ENCODE data around the gene HPD.
"Not testable (repeated sequence)": the region's sequence is repeated elsewhere in the genome, so short reads cannot be mapped to it uniquely, and the experiment has no call there.

HPD gene

DNA sequence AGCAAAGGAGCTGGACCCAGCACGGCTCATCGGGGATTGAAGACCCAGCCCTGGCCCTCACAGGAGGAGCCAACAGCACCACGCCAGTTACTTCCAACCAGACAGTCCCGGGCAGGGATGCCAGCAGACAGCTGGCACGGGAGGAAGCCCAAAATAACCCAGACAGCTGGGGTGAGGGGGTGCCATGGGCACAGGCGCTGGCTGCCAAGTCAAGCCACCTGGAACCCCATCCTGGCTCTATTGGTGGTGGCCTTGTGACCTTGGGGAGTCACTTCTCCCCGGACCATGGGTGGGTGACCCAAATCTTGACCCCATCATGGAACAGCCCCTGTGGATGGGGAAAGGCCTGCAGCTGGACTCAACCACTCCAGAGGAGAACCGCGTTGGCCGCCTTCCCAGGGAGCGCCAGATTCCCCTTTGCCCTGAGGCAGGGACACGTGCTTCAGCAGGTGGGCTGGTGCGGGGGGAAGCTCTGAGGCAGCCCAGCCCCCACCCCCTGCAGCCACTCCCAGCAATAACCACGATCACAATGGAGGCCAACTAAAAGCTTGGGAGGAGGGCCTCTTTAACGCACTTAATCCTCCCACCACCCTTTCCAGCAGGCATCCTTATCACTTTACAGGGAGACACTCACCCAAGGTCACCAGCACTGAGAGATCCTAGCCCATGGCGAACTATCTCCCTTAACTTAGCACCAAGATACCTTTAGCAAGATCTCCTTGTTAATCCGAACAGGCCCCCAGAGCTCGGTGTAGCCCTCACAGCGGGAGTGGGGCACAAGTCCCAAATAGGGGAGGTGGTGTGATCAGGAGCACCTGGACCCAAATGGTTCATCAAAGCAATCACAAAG, 60.5 kb downstream of the HPD start:
- Mint-ChIP-seq H3K27me3 (no peaks in the 10 kb centered on the region), H3K4me3 (peak overlapping the region; percentile 75 to 89), H3K27ac (peak overlapping the region; percentile 73), H3K36me3 (peaks cover 22 to 44% of the 10 kb centered on the region in 2 donors), H3K4me1 (peaks cover 41 to 61% of the 10 kb centered on the region in 2 donors), H3K9me3 (no peaks in the 10 kb centered on the region)
- no peak for DNase-seq
- ATAC-seq (replicated peaks): no peak

GRCh38 chr12:121796855-121797751, 61.6 kb downstream of the HPD start:
- Mint-ChIP-seq H3K9me3 (no peaks in the 10 kb centered on the region), H3K27me3 (no peaks in the 10 kb centered on the region), H3K27ac (peak overlapping the region; percentile 7), H3K36me3 (peaks cover 28 to 45% of the 10 kb centered on the region in 2 donors), H3K4me1 (peaks cover 41 to 65% of the 10 kb centered on the region in 2 donors), H3K4me3 (peak overlapping the region in 1 of 2 donors; percentile 10)
- no peak for DNase-seq
- ATAC-seq (replicated peaks): no peak

DNA sequence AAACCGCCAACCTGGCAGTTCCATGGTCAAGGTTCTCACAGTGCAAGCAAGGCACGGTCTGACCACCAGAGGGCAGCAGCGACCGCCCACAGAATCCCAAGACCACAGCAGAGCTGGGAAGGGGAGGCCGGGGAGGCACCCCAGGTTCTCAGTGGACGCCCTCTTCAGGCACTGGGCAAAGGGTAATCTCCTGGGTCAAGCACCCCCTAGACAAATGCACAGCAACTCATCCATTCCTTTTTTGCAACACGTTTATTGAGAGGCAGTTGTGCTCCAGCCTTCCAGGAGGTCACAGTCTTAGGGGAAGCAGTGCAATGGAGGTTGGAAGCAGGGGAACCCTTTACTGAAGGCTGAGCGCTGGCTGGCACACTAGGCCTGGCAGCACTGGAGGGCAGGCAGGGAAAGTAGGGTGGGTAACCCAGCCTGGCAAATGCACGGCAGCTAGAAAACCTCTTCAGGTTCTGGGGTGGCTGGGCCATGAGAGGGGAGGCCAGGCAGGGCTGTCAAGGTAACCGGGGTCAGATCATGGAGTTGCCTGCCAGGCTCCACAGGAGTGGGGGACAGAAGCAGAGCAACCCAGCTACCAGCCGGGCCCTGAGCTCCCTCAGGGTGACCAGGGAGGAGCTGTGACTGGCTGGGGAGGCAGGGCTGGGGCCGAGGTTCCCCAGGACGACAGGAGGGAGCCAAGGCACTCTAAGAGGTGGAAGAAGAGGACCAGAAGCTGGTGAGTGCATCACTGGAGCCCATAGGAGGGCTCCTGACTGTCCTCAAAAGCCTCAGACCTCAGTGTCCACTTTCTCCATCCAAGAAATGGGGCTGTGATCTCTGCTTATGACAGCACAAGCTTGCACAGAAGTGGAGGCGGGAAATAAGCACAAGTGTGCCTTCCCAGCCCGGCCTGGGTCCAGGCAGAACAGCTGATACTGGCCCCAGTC, 63.4 kb downstream of the HPD start:
- peaks cover 29 to 50% of the 10 kb centered on the region in 2 donors for H3K36me3 Mint-ChIP-seq
- peak overlapping the region; percentile 90 to 96 for H3K4me3 Mint-ChIP-seq
- H3K27me3 Mint-ChIP-seq: no peaks in the 10 kb centered on the region
- DNase-seq (peak; percentile 72), ATAC-seq (replicated peaks) (peak; percentile 15 to 19)
- H3K27ac Mint-ChIP-seq: peak overlapping the region; percentile 98
- no peaks in the 10 kb centered on the region for H3K9me3 Mint-ChIP-seq
- H3K4me1 Mint-ChIP-seq: peaks cover 44 to 72% of the 10 kb centered on the region in 2 donors

DNA sequence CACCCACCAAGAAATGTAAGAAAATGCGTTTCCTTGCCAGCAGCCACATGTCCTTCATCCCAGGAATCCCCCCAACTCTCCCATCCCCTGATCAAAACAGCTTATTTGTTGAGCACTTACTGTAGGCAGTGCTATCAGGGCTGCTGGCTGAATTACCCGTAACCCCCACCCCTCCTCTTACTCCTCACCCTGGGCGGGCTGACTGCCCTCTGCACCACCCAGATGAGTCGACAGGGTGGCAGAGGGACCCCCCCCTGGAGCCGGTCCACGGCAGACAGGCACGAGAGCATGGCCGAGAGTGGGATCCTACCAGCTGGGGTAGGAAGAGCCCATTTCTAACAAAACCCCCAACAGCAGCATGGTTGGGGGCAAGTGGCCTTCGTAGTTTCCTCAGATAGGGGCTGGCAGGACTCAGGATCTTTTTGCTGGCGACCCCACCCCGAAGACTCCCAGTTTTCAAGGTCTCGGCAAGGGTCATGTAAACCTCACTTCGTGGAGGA, 64.1 kb downstream of the HPD start:
- ATAC-seq (replicated peaks) (peak; percentile 15 to 17), DNase-seq (no peak)
- Mint-ChIP-seq H3K4me1 (peaks cover 50 to 79% of the 10 kb centered on the region in 2 donors), H3K27ac (peak overlapping the region; percentile 98), H3K4me3 (peak overlapping the region; percentile 90 to 96), H3K27me3 (no peaks in the 10 kb centered on the region), H3K36me3 (peaks cover 32 to 57% of the 10 kb centered on the region in 2 donors), H3K9me3 (no peaks in the 10 kb centered on the region)

- ATAC-seq (replicated peaks): peak; percentile 65 to 68
- H3K9me3 Mint-ChIP-seq: no peaks in the 10 kb centered on the region
- H3K4me3 Mint-ChIP-seq: peak overlapping the region; percentile 90 to 96
- H3K4me1 Mint-ChIP-seq: peaks cover 51 to 80% of the 10 kb centered on the region in 2 donors
- H3K36me3 Mint-ChIP-seq: peaks cover 33 to 57% of the 10 kb centered on the region in 2 donors
- DNase-seq: peak; percentile 97
- H3K27ac Mint-ChIP-seq: peak overlapping the region; percentile 98
- H3K27me3 Mint-ChIP-seq: no peaks in the 10 kb centered on the region
Measured at GRCh38 chr12:121793838-121794533, 64.7 kb downstream of the HPD start.

DNA sequence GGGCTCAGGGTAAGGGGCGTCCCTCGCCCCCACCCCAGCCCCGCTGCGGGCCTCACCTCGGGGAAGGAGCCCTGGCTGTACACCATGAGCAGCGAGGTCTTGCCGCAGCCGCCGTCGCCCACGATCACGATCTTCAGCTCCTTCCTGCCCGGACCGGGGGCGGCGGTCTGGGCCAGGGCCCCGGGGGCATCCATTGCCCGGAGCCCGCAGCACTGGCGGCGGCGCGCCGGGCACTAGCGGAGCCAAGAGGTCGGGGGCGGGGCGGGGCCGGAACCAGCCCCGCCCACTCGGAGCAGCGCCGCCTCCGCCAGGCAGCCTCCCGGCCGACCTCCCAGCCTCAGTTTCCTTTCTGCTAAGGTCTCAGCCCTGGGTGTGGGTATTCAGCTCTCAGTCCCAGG, 65.2 kb downstream of the HPD start, which contains the start of gene RHOF:
Gene RHOF, minus strand, starts transcription at position 249 of the 398 bp plus-strand sequence. Its CDS starts 55 bp downstream, at position 194.
- Mint-ChIP-seq H3K27ac (peak within 1 kb of the TSS; percentile 99), H3K36me3 (peaks cover 32 to 55% of the 10 kb centered on the region in 2 donors), H3K9me3 (no peaks in the 10 kb centered on the region), H3K4me1 (peaks cover 52 to 80% of the 10 kb centered on the region in 2 donors), H3K27me3 (no peaks in the 10 kb centered on the region), H3K4me3 (peak within 1 kb of the TSS; percentile 90 to 96)
- peak; percentile 21 to 38 for ATAC-seq (replicated peaks)
- no peak for DNase-seq

DNA sequence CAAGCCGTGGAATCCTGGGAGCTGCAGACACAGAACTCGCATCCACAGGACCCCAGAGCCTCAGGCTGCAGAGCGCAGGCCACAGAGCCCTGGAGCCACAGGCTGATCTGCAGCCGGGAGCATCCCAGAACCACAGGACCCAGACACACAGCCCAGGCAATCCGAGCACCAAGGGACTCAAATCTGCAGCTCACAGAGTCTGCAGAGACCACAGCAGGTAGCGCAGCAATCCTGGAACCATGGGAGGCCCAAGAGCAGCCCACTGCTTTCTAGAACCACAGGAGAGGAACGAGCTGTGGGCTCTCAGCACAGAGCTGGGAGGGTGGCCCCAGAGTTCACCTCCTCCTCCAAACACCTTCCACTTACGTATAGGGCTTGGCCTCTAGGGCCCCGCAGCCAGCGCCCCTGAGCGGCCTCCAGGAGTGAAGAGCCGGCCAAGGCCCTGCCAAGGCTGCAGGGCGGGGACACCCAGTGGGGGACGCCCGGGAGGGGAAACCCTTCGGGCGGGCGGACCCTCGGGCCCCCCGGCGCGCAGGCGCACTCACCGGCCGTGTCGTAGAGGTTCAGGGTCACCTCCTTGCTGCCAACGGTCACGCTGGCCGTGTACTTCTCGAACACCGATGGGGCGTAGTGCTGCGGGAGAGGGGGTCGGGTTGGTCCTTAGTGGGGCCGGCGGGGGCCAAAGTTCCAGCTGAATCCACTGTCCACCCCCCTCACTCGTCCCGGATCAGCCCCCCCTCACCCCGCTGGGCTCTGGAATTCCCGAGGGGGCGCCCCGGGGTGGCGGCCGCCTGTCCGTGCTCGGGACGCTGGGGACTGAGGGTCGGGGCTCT, 65.8 kb downstream of the HPD start:
- DNase-seq: peak; percentile 78
- Mint-ChIP-seq H3K9me3 (no peaks in the 10 kb centered on the region), H3K36me3 (peaks cover 36 to 57% of the 10 kb centered on the region in 2 donors), H3K27me3 (no peaks in the 10 kb centered on the region), H3K4me3 (peak overlapping the region; percentile 90 to 96), H3K4me1 (peaks cover 53 to 80% of the 10 kb centered on the region in 2 donors), H3K27ac (peak overlapping the region; percentile 99)
- peak; percentile 19 to 25 for ATAC-seq (replicated peaks)

DNA sequence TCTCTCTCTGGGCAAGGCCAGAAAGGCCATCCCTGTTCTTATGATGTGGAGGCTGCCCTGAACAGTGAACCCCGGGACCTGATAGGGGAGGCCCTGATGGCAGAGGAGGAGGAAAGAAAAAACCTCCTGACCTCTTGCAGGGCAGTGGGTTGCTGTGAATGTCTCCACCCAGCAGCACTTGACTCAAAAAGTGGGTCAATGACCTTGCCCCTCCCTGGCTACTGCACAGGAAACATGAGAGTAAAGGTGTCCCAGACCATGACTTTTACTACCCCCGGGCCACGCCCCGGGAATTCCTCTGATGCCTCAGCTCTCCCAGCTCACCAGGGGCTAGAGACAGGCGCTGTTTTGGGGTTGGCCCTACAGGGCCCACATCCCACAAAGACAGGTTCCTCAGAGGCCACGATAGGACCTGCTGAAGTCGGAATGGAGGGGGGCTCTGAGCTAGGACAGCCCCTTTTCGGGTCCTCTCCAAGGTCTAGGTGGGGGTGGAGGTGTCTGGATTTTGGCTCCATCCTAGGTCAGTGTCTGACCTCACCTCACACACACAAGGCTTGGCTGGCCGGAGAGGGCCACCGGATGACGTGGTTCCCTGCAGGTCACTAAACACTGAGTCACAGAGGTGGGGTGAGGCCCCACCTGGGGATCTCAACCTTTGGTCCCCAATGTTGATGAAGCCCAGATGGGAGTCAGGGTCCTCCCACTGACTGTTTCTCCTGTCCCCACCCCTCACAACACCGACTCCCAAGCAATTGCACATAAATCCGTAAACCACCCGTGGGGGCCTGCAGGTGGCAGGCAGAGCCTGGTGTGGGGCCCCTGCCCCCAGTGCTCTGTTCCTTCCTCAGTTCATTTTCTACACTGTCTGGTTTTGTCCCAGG, 66.7 kb downstream of the HPD start:
- Mint-ChIP-seq H3K4me3 (peak overlapping the region; percentile 90 to 96), H3K27ac (peak overlapping the region; percentile 99), H3K36me3 (peaks cover 39 to 59% of the 10 kb centered on the region in 2 donors), H3K27me3 (no peaks in the 10 kb centered on the region), H3K4me1 (peaks cover 52 to 82% of the 10 kb centered on the region in 2 donors), H3K9me3 (no peaks in the 10 kb centered on the region)
- ATAC-seq (replicated peaks) (no peak), DNase-seq (no peak)

GRCh38 chr12:121790785-121791184, 67.9 kb downstream of the HPD start:
- Mint-ChIP-seq H3K4me1 (peaks cover 55 to 88% of the 10 kb centered on the region in 2 donors), H3K4me3 (peak overlapping the region; percentile 90 to 96), H3K36me3 (peaks cover 41 to 68% of the 10 kb centered on the region in 2 donors), H3K27ac (peak overlapping the region; percentile 99)
- not testable (repeated sequence) for H3K9me3 Mint-ChIP-seq; ATAC-seq (replicated peaks); H3K27me3 Mint-ChIP-seq; DNase-seq

- peak; percentile 63 for ATAC-seq (replicated peaks)
- Mint-ChIP-seq H3K36me3 (peaks cover 43 to 65% of the 10 kb centered on the region in 2 donors), H3K4me3 (peak overlapping the region; percentile 90 to 96), H3K9me3 (no peaks in the 10 kb centered on the region), H3K27ac (peak overlapping the region; percentile 99), H3K27me3 (no peaks in the 10 kb centered on the region), H3K4me1 (peaks cover 52 to 88% of the 10 kb centered on the region in 2 donors)
- peak; percentile 89 for DNase-seq
Measured at GRCh38 chr12:121789800-121790728, 68.6 kb downstream of the HPD start.
